GM18907 (cell line): ENCODE results near the gene MAK.
"Not testable (repeated sequence)": the region's sequence is repeated elsewhere in the genome, so short reads cannot be mapped to it uniquely, and the experiment has no call there.

Source experiments
- ATAC-seq: cut with Tn5 transposase; IDR thresholded peaks from one replicate; pipeline ENCODE4 v1.9.1; 2021; ENCODE audit warnings: mild to moderate bottlenecking, moderate library complexity; ENCODE audit not compliant: unreplicated experiment

The MAK gene

GRCh38 chr6:10733151-10733715, 105.1 kb downstream of the MAK start:
- no peak for ATAC-seq

GRCh38 chr6:10730254-10730653, 108.1 kb downstream of the MAK start:
- no peak for ATAC-seq

DNA sequence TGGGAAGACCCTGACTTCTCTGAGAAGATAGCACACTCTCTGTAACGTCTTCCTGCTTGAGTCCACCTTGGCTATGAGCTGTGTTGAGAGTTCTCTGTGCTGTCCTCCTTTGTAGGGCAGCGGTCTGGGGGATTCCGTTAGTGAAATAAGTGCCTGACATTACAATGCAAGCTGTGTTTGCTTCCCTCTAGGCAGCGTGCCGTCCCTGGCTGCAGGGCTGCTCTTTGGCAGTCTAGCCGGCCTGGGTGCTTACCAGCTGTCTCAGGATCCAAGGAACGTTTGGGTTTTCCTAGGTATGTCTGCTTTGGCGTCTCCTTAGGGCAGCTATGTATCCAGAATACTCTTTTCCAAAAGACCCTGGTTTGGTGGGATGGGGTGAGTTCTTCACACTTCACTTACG, 112.6 kb downstream of the MAK start:
- ATAC-seq = no peak

DNA sequence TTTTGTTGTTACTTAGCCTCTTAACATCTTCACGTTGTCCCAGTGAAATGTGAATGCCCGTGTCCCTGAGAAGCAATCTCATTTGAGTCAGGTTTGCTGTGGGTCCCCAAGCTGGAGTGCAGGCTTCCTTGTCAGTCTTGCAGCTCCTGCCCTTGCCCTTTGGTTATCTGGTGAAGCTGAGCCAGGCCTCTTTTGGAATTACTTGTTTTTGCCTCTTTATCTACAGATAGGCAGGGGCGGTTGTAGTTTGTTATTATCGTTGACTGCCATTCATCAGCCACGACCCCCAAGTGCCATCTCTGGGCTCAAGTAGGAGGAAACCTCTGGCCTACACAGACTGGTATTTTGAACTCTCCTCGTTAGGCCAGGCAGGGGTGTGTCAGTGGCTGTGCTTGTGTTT, 113.3 kb downstream of the MAK start:
- ATAC-seq = no peak

DNA sequence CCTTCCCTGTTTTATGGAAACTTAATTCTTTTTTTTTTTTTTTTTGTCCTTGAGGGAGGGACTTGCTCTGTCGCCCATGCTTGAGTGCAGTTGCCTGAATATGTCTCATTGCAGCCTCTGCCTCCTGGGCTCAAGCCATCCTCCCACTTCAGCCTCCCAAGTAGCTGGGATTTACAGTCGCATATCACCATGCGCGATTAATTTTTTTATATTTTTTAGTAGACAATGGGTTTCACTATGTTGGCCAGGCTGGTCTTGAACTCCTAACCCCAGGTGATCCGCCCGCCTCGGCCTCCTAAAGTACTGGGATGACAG, 114.8 kb downstream of the MAK start:
- no peak for ATAC-seq

GRCh38 chr6:10722820-10723566, 115.3 kb downstream of the MAK start, which contains the start of gene TMEM14C:
TSS of gene TMEM14C (plus strand) at chr6:10723070. CDS start at chr6:10724614, 1,544 bp downstream.
- peak; percentile 96 for ATAC-seq

- no peak for ATAC-seq
These were observed 115.8 kb downstream of the MAK start for GRCh38 chr6:10722570-10722819.

DNA sequence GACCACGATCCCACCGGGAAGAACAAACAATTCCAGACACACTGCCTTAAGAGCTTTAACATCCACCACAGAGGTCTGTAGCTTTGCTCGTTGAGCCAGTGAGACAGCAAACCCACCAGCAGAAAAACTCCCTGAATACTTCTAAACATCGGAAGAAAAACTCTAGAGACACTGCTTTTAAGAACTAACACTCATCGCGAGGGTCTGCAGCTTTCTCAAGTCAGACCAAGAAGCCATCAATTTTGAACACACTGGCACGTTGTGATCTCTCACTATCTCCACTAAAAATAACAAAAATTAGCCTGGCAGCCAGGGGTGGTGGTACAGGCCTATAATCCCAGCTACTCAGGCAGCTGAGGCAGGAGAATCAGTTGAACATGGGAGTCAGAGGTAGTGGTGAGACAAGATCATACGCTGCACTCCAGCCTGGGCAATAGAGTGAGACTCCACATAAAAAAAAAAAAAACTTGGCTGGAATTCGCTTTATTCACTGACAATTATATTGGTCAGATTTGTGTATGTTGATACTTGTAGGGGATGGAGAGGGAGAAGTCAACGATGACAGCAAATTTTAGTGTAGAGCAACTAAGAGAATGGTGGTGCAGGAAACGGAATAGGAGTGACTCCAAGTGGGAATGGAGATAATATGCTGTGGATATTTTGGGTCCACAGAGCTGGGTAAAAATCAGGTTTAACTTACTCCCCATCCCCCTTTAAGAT, 116.3 kb downstream of the MAK start:
- no peak for ATAC-seq

GRCh38 chr6:10720960-10721849, 117.1 kb downstream of the MAK start:
- ATAC-seq = not testable (repeated sequence)

- peak; percentile 34 for ATAC-seq
These were observed 117.9 kb downstream of the MAK start for GRCh38 chr6:10720265-10720959.

DNA sequence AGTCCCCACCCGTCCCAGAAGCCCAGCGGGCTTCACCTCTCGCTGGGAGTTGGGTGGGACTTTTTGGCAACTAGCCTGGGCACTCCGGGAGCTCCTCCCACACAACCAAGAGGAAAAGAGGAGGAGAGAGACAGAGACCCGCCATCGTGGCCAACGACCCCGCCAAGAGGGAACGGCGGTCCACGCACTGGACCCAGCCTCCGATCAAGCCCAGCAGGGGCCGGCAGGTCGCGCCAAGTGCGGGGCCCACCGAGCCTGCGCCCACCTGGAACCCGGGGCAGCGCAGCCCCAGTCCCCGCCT, 118.4 kb downstream of the MAK start:
- ATAC-seq = no peak

- no peak for ATAC-seq
These were observed 118.9 kb downstream of the MAK start for GRCh38 chr6:10719296-10719963.

GRCh38 chr6:10713962-10714361, 124.4 kb downstream of the MAK start:
- ATAC-seq = no peak
